Testis (tissue), 3 donors: Measurements from ENCODE around the gene IGFBP5. TPM values are rescaled to one million over a fixed set of nuclear protein-coding genes. Genes with fewer than 3 reads are reported as not detected.

ENCODE experiments used
- DNase-seq: peaks from one replicate; pipeline ENCODE4 v3.0.0-alpha.2; 2019
- H3K27ac ChIP-seq, 2 donors: fragments of 200-600 bp; sonication (generic); one replicate each; pipeline ENCODE4 v1.5.1; 2019
- H3K27me3 ChIP-seq: fragments of 200-600 bp; sonication (generic); one replicate; pipeline ENCODE4 v1.5.1; 2019
- H3K36me3 ChIP-seq: fragments of 200-600 bp; sonication (generic); one replicate; pipeline ENCODE4 v1.5.1; 2017; ENCODE audit warnings: low read depth; ENCODE audit errors: missing control alignments
- H3K4me1 ChIP-seq: fragments of 200-600 bp; sonication (generic); one replicate; pipeline ENCODE4 v1.5.1; 2019
- H3K4me3 ChIP-seq, 2 donors: fragments of 200-600 bp; sonication (generic); one replicate each; pipeline ENCODE4 v1.5.1; 2017 to 2019
- H3K9me3 ChIP-seq: fragments of 200-600 bp; sonication (generic); one replicate; pipeline ENCODE4 v1.5.1; 2017
- CTCF ChIP-seq, 3 experiments: fragments of 450-650 bp in 2 of 3; fragments of 200-600 bp in 1 of 3; sonication (generic) in 1 of 3; IDR thresholded peaks; one replicate each; pipeline ENCODE4 v1.5.1; 2016 to 2019; ENCODE audit warnings: antibody characterized with exemption in 3 of 3, mild to moderate bottlenecking in 2 of 3, moderate library complexity in 1 of 3
- POLR2A ChIP-seq: fragments of 450-650 bp; IDR thresholded peaks from one replicate; pipeline ENCODE4 v1.6.1; 2017; ENCODE audit warnings: antibody characterized with exemption, mild to moderate bottlenecking, moderate library complexity
- WGBS, 2 donors: methylation state at CpG; one replicate each; pipeline ENCODE4 v1.1.5; 2018; 5-methylcytosine and 5-hydroxymethylcytosine counted together
- intact Hi-C: fragments of 100-400 bp; cut with DNase I; formaldehyde crosslinking; loops from one replicate; pipeline ENCODE4 v1.15.1; 2023; ENCODE audit warnings: low total_unique reads
- polyA plus RNA-seq: library from polyadenylated mRNA; stranded (reverse); fragments of 350-450 nt; fragmentation: Illumina TruSeq; extraction: RNeasy Lipid Tissue Mini Kit (QIAGEN cat#74804); gene quantifications from one replicate; pipeline ENCODE4 v1.2.3, GENCODE V29; 2014; ENCODE audit warnings: low read depth, low replicate concordance; ENCODE audit not compliant: insufficient read depth
- total RNA-seq, 2 donors: library from RNA; depleted of rRNA; stranded (reverse); fragments of >200 nt; gene quantifications; one replicate each; pipeline ENCODE4 v1.2.3, GENCODE V29; 2016

Gene IGFBP5
- total and polyA plus RNA-seq, 3 donors from 2014 or later, result 169 to 308 (median 228) TPM

- Histone ChIP-seq H3K27ac (no peak overlapping the region), H3K27me3 (no peaks in the 10 kb centered on the region), H3K4me3 (no peak overlapping the region), H3K9me3 (no peaks in the 10 kb centered on the region), H3K36me3 (no peaks in the 10 kb centered on the region), H3K4me1 (no peaks in the 10 kb centered on the region)
- DNase-seq, result no peak
- intact Hi-C loops, result no loop called here
- 90 to 93% methylated on average over 8 of the region's 8 CpGs for WGBS, 2 donors
- TF ChIP-seq CTCF (IDR thresholded peaks at IDR 0.05), result no peak
- no peak for TF ChIP-seq POLR2A
Measured at GRCh38 chr2:216727346-216728122, 32.2 kb upstream of the IGFBP5 start.

- Histone ChIP-seq H3K9me3 (no peaks in the 10 kb centered on the region), H3K36me3 (no peaks in the 10 kb centered on the region), H3K4me1 (no peaks in the 10 kb centered on the region), H3K27ac (no peak overlapping the region), H3K27me3 (no peaks in the 10 kb centered on the region), H3K4me3 (no peak overlapping the region)
- TF ChIP-seq POLR2A, result no peak
- no peak for DNase-seq
- WGBS, 2 donors, result 95% methylated on average over 5 of the region's 5 CpGs
- intact Hi-C loops, result no loop called here
Measured at GRCh38 chr2:216724190-216724589, 28.8 kb upstream of the IGFBP5 start.

- Histone ChIP-seq H3K36me3 (no peaks in the 10 kb centered on the region), H3K9me3 (no peaks in the 10 kb centered on the region), H3K4me1 (no peaks in the 10 kb centered on the region), H3K27me3 (no peaks in the 10 kb centered on the region), H3K4me3 (no peak overlapping the region), H3K27ac (no peak overlapping the region)
- DNase-seq, result no peak
- intact Hi-C loops, result no loop called here
- WGBS, 2 donors, result 88 to 93% methylated on average over 1 of the region's 1 CpG
- no peak for TF ChIP-seq CTCF (IDR thresholded peaks at IDR 0.05)
- TF ChIP-seq POLR2A, result no peak
Measured at GRCh38 chr2:216721141-216721540, 25.8 kb upstream of the IGFBP5 start.

GRCh38 chr2:216720722-216721121 lies 25.4 kb upstream of the IGFBP5 start:
- intact Hi-C loops, result no loop called here
- H3K4me1 ChIP-seq, result no peaks in the 10 kb centered on the region
- H3K4me3 ChIP-seq, result no peak overlapping the region
- no peak for DNase-seq
- no peaks in the 10 kb centered on the region for H3K36me3 ChIP-seq
- no peaks in the 10 kb centered on the region for H3K27me3 ChIP-seq
- H3K27ac ChIP-seq, result no peak overlapping the region
- TF ChIP-seq POLR2A (no peak), CTCF (IDR thresholded peaks at IDR 0.05) (no peak)
- 90 to 95% methylated on average over 4 of the region's 4 CpGs for WGBS, 2 donors
- H3K9me3 ChIP-seq, result no peaks in the 10 kb centered on the region

GRCh38 chr2:216717907-216718615 lies 22.7 kb upstream of the IGFBP5 start:
- no peaks in the 10 kb centered on the region for H3K27me3 ChIP-seq
- no peak overlapping the region for H3K4me3 ChIP-seq
- H3K36me3 ChIP-seq, result no peaks in the 10 kb centered on the region
- no peaks in the 10 kb centered on the region for H3K4me1 ChIP-seq
- DNase-seq, result no peak
- H3K9me3 ChIP-seq, result no peaks in the 10 kb centered on the region
- TF ChIP-seq POLR2A (no peak), CTCF (IDR thresholded peaks at IDR 0.05) (no peak)
- intact Hi-C loops, result no loop called here
- 93 to 98% methylated on average over 2 to 8 of the region's 8 CpGs for WGBS, 2 donors
- no peak overlapping the region for H3K27ac ChIP-seq
